NB4 (cell line): Measurements from ENCODE around the gene FADS3.

Experiments used
- CTCF ChIP-seq: IDR thresholded peaks from one replicate; pipeline ENCODE4 v1.5.1; 2012; ENCODE audit warnings: low read depth, low read length
- MYC ChIP-seq: IDR thresholded peaks from 2 replicates; pipeline ENCODE4 v1.6.1; 2011; ENCODE audit warnings: low read depth, low read length
- POLR2A ChIP-seq: IDR thresholded peaks from 2 replicates; pipeline ENCODE4 v1.6.1; 2011; ENCODE audit warnings: mild to moderate bottlenecking; ENCODE audit not compliant: insufficient read length; ENCODE audit errors: extremely low read depth

DNA sequence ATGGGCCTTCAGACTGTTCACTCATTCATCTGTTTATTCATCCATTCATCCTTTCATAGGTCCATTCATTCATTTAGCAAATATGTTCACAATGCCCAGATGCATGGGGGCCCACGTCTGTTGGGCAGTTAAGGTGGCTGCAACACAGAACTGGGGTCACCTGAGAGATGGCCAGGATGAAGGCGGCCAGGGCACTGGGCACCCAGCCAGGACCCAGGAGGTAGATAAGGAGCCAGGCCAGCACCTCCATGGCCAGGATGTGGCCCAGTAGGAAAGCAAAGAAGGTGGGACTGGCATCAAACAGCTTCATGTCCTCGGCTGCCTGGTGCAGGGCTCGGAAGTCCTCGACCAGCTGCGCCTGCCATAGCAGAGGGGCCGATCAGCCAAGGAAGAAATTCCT, 12.2 kb downstream of the FADS3 start:
- TF ChIP-seq CTCF (no peak), POLR2A (no peak), MYC (no peak)
